GM19099 (cell line): ENCODE results near the gene CCDC169.

Experiments used
- POLR2A ChIP-seq: IDR thresholded peaks from 3 replicates; pipeline ENCODE4 v1.6.1; 2011; ENCODE audit warnings: low read depth; ENCODE audit not compliant: insufficient read length; ENCODE audit errors: extremely low read depth

CCDC169 gene

GRCh38 chr13:36212789-36213188, 84.8 kb downstream of the CCDC169 start:
- TF ChIP-seq POLR2A, result no peak

DNA sequence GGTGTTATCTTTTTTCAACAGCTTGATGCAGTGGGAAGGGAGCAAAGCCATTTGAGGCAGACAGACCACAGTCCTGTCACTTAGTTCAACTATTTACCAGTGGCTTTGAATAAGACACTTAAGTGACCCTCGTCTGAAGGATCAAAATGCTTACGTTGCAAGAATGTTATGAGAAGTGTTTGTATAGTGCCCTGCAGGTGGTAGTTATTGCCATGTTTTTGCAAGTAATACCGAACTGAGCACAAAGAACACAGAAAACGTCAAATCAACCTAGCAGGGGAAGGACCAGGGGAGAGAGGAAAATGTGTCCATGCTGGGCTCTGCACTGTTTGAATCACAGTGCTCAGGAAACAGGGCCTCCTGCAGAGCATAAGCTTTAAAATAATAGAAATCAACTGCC, 86.0 kb downstream of the CCDC169 start:
- TF ChIP-seq POLR2A, result no peak

DNA sequence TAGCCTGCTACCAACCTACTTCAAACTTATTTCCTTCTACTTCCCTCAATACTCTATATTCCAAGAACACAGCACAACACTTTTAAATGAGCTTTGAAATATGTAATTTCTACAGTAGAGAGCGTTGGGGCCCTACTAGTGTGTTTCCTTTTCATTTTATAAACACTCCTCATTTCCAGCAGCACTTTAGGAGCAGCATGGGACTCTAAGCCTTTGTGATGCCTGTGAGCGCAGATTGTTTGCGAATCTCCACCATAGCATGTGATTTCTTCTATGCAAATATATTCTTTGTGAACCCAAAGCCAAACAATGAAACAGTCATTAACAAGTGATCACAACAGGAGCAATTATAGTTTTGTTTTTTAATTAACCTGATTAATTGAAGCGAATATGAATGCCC, 86.9 kb downstream of the CCDC169 start:
- TF ChIP-seq POLR2A, result no peak

- no peak for TF ChIP-seq POLR2A
Measured at GRCh38 chr13:36207672-36208071, 89.9 kb downstream of the CCDC169 start.

- TF ChIP-seq POLR2A, result no peak
Measured at GRCh38 chr13:36193151-36193855, 104.3 kb downstream of the CCDC169 start.

GRCh38 chr13:36192166-36192565, 105.4 kb downstream of the CCDC169 start:
- TF ChIP-seq POLR2A, result no peak

DNA sequence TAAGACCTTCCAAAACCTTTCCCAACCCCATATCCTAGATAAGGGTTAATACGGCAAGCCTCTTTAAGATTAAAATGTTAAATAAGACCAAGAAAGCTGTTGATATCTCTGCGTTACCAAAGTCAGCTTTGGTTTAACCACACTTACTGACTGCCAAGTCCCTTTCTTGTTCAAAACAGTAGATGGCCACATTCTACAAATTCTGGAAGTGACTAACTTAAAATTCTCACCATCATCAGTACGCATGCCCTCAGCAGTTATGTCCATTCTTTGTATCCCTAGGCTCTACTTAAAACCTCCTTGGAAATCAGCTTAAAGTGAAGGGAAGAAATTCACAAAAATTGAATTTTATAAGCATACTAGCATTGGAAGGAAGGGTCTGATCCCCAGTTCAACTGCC, 106.8 kb downstream of the CCDC169 start:
- TF ChIP-seq POLR2A, result no peak

- no peak for TF ChIP-seq POLR2A
Measured at GRCh38 chr13:36188441-36188840, 109.2 kb downstream of the CCDC169 start.

DNA sequence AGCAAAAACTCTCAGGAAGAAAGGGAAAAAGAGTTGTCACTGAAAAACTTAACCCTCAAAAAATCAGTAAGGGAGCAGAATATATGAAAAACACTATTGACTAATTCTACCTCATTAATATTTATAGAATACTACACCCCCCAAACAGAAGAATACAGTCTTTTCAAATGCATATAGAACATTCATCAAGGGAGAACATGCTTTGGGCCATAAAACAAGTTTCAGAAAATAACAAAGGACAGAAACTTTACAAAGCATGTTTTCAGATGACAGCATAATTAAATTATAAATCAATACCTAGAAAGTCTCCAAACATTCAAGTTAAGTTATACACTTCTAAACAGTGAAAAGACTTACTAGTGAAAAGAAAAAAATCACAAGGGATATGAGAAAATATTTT, 113.7 kb downstream of the CCDC169 start:
- no peak for TF ChIP-seq POLR2A
